GM18505 (cell line): ENCODE measurements around the gene STN1.
A peak's percentile ranks its signal among the peaks of the same experiment; 100 is the strongest.
"Not testable (repeated sequence)": the region's sequence is repeated elsewhere in the genome, so short reads cannot be mapped to it uniquely, and the experiment has no call there.

Source experiments
- ATAC-seq: cut with Tn5 transposase; IDR thresholded peaks from one replicate; pipeline ENCODE4 v1.9.1; 2021; ENCODE audit not compliant: unreplicated experiment
- POLR2A ChIP-seq: IDR thresholded peaks from 4 replicates; pipeline ENCODE4 v1.6.1; 2011; ENCODE audit warnings: borderline replicate concordance; ENCODE audit not compliant: insufficient read depth, insufficient read length; ENCODE audit errors: extremely low read depth

STN1 gene

DNA sequence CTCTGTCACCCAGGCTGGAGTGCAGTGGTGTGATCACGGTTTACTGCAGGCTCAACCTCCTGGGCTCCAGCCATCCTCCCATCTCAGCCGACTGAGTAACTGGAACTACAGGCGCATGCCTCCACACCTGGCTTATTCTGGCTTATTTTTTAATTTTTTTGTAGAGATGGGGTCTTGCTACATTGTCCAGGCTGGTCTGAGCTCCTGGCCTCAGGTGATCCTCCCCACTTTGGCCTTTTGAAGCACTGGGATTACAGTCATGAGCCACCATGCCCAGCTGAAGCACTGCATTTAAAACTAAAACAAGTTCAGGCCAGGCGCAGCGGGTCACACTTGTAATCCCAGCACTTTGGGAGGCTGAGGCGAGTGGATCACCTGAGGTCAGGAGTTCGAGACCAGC is 70.6 kb downstream of the STN1 start:
- TF ChIP-seq POLR2A: no peak
- ATAC-seq: no peak

DNA sequence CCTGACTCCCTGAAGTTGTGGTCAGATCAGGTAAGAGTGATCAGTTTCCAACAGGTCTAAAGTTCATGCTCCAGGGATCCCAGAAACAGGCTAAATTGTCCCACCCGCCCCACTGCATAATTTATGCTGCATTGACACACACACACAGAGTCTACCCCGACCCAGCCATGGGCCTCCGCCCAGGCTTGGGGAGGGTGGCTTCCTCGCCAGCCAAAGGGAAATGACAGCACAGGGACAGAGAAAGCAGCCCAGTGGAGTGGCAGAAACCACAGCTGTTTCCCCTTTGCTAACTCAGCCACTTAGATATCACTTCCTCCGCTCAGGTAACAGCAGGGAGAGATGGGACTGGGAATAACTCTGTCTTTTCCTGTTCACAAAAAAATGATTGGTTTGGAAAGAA is 72.0 kb downstream of the STN1 start:
- no peak for TF ChIP-seq POLR2A
- peak; percentile 82 for ATAC-seq

DNA sequence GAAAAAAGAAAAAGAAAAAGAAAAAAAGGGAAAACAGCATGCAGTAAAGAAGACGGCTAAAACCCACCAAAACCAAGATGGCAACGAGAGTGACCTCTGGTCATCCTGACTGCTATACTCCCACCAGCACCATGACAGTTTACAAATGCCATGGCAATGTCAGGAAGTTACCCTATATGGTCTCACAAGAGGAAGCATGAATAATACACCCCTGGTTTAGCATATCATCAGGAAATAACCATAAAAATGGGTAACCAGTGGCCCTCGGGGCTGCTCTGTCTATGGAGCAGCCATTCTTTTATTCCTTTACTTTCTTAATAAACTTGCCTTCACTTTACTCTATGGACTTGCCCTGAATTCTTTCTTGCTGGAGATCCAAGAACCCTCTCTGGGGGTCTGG is 72.6 kb downstream of the STN1 start:
- not testable (repeated sequence) for ATAC-seq

DNA sequence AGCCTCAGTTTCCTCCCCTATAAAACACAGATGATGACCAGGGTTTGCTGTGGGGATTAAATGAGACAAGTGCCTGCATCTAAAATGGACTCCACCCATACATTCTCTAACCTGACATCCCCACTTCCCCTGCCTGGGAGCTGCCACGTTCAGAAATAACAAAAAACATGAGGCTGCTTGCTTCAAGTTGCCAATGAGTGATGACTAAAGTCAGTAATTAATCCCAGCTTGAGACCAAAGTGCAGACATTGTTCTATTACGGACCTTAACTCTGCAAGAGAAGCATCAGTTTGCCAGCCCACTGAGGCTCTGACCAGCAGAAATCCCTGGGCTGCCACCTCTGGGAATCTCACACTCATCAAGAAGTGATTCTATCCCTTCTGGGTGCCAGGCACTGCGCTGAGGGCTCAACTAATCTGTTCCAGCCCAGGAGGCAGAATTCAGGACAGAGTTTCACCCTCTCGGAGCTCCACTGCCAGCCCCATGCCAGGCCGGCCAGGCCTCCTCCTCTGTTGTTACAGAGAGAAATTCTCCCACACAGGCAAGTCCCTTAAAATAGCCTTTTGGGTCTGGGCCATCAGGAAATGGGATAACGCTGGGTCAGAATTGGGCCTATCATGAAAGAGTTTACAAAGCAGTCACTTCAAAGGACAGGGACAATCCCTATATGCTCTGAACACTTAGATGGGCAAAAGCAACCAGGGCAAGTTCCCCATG is 74.0 kb downstream of the STN1 start:
- ATAC-seq: no peak
- no peak for TF ChIP-seq POLR2A

DNA sequence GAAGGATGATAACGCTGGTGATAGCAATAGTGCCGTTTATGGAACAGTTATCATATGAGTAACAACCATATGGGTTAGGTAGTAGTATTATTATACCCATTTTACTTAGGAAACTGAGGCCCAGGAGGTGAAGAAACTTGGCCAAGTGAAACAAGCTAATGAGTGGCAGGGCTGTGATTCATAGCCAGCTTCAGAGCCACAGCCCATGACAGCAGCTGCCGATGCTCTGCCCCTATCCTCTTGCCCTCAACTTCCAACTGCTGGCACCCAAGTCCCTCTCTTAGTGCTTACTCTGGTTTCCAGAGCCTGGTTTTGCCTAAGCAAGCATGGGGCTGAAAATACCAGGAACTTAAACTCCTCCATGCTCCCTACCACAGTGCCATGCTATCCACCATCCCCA is 74.9 kb downstream of the STN1 start:
- no peak for ATAC-seq
- TF ChIP-seq POLR2A: no peak

DNA sequence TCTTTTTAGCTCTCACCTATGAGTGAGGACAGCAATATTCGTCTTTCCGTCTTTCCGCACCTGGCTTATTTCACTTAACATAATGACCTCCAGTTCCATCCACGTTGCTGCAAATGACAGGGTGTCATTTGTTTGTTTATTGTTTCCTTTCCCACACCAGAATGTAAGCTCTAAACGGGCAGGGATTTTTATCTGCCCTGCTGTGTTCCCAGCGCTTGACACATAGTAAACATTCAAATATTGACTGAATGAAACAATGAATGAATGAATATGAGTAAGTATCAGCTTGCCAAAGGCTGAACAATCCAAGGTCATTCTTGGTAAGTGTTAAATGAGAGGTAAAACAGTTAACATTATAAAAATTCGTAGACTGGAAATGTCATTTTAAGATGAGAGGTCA is 75.4 kb downstream of the STN1 start:
- ATAC-seq: no peak
- no peak for TF ChIP-seq POLR2A

DNA sequence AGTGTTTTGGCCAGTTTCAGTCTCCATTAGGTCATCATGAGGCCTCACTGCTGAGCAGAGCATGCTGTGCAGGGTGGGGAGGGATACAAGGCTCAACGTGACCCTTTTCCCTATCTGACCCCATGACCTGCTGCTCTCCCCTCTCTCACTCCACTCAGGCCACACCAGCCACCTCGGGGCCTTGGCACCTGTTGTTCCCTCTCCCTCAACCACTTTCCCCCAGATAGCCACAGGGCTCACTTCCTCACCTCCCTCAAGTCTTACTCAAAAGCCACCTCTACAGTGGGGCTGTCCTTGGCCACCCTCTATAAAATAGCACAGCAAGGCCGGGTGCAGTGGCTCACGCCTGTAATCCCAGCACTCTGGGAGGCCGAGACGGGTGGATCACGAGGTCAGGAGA is 76.5 kb downstream of the STN1 start:
- TF ChIP-seq POLR2A: no peak
- no peak for ATAC-seq

DNA sequence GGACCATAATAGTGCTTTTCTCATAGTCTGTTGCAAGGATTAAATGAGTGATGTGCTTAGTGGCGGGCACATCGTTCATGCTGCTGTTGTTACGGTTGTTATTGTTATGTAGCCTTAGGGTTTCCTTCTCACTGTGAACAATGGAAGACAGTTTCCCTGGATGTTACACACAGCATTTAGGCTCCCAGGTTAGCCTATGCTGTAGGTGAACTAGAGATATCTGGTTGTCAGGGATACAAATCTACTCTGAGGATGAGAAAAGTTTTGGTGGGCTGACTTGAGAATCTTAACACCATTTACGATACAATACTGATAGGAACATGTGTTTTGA is 77.3 kb downstream of the STN1 start:
- no peak for TF ChIP-seq POLR2A
- ATAC-seq: no peak

DNA sequence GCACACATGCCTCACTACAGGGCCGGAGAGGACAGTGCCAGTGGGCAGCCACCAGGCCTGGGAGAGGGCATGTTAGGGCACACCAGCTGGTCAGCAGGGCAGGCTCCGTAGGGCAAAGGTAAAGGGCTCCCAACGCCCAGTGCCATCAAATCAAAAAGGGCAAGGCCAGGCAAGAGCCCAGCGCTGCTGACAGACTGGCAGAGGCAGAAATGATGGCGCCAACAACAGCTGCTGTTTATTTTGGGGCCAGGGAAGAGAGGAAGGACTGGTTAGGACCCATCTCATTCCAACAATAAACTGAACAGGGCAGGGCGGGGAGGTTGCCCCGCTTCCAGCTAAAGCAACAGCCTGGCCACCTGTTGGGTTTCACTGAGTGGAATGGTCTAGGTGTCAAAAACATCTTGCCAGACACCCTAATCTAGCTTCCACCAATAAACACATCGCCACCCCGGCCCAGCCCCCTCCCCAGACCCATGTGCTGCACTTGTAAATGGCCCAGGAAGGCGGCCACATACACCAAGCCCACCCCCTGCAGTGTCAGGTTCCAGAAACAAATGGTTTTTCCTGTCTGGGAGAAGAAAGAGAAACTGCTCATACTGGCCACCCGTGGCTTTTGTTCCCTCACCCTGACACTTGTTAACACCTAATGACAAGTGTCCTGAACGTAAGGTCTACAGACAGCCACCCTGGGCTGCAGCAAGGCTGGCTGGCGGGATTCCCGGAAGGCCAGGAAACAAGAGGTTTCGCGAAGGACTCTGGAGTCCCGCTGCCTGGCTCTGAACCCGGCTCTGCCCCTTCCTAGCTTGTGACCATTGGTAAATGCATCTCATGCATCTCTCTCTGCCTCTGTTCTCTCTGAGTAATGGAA is 77.9 kb downstream of the STN1 start:
- TF ChIP-seq POLR2A: no peak
- ATAC-seq: no peak

DNA sequence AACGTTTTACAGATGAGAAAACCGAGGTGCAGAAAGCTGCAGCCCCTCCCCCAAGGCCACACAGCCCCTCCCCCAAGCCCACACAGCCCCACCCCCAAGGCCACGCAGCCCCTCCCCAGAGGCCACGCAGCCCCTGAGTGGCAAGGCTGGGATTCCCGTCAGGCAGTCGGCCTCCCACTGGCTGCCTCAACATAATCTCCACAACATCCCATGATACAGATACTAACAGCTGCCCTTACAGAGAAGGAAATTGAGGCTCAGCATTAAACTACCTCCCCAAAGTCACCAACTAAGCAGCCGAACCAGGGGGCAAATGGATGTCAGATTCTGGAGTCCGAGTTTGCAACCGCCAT is 78.5 kb downstream of the STN1 start:
- TF ChIP-seq POLR2A: no peak
- ATAC-seq: no peak

DNA sequence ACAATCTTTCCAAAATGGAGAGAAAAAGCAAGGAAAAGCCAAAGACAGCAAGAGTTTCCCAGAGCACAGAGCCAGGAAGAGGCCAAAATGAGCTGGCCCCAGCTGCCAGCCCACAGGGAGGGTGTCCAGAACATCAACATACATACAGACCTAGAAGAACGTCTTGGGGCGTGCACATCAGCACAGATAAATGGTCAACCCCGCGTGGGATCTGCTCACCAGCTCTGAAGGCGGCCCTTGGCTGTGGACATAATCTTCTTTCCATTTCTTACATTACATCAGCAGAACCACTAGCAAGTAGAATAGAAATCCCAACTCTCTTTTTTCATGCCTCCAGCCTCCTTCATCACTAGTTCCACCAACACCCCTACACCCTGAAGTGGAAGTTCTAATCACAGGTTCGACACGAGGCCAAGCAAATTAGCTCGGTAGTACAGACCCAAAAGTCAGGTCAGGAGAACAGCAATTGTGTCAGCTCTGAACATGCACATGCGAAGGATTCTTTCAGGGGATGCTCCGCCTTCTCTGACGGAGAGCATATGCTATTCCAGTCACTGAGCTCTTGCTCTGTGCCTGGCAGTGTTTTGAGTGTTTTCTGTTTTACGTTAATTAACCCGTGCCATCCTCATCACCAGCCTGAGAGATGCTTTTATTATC is 79.0 kb downstream of the STN1 start:
- ATAC-seq: no peak
- no peak for TF ChIP-seq POLR2A

DNA sequence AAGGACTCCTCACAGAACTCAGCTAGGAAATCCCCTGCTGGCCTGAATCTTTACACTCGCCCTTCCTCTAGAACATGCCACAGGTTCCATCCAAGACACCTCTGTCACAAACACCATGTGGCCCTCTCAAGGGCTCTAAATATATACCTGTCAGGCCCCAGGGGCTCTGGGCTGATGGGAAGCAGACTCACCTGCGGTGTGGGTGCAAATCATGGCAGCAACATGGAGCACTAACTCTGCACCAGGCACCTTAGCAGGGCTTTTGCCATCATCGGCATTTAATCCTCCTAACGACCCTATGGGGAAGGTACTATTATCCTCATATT is 80.0 kb downstream of the STN1 start:
- no peak for TF ChIP-seq POLR2A
- no peak for ATAC-seq

DNA sequence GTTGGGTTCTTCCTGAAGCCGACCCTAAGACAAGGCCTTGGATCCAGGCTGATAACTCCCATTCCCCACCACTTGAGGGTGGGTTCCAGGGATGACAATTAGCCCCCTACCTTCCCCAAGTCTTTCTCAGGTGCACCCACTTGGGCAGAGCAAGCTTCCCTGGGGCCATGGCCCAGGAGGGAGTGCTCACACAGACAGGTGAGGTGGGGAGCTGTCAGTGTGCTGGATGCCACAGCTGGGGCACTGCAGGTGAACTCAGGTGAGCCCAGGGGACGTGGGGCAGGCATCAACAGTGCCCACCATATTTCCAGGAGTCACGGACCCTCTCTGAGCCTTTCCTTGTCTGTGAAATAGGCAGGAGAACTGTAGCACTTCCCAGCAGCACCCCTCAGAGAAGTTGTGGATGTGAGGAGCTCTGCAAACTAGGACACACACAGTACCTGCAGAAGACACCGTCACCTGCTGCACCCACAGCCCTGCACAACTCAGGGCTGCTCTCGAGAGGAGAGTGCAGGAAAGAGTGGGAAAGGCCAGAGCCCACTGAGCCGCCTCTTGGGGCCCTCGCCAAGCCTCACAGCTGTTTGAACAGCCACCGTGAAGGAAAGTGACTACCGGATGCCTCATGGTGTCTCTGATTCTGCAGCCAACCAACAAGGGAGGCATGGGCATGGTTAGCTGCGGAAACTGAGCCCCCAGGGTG is 80.5 kb downstream of the STN1 start:
- TF ChIP-seq POLR2A: no peak
- ATAC-seq: no peak

DNA sequence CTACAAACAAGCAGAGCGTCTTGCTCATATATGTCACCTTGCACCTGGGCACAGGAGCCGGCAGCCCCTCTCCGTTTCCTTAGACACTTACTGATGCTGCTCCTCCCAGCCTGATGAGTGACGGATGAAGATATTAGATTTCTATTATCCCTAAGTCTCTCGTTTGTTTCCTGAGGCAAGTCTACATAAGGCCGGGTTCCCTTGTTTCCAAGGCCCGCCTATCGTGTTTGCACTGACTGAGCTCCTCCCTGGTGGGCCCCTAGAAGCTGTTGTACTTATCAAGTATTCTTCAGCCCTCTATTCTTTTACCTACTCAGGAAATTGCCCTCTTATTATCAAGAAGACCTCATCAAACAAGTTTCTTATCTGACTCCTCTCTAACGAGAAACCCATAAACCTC is 81.1 kb downstream of the STN1 start:
- ATAC-seq: no peak
- no peak for TF ChIP-seq POLR2A
